CD4-positive, alpha-beta T cell treated with Interleukin-1 beta for 1 hour (primary cell): ENCODE results near the gene RXFP1.
A peak's percentile ranks its signal among the peaks of the same experiment; 100 is the strongest.

Source experiments
- DNase-seq, 2 donors: peaks; one replicate each; pipeline ENCODE4 v3.0.0-alpha.2; 2020 to 2022

The RXFP1 gene

GRCh38 chr4:158521484-158522088 is at the start of gene RXFP1:
TSS of gene RXFP1 (plus strand) at chr4:158521882. CDS start at chr4:158521977, 95 bp downstream.
- no peak for DNase-seq

GRCh38 chr4:158481811-158482210 is 39.9 kb upstream of the RXFP1 start:
- no peak for DNase-seq

- no peak for DNase-seq
Measured at GRCh38 chr4:158484173-158484885, 37.4 kb upstream of the RXFP1 start.

- DNase-seq, result no peak
Measured at GRCh38 chr4:158490629-158491028, 31.1 kb upstream of the RXFP1 start.

- DNase-seq, result no peak
Measured at GRCh38 chr4:158492391-158492790, 29.3 kb upstream of the RXFP1 start.

- DNase-seq, result peak; percentile 8 to 13
Measured at GRCh38 chr4:158496030-158496741, 25.5 kb upstream of the RXFP1 start.

GRCh38 chr4:158500054-158500453 is 21.6 kb upstream of the RXFP1 start:
- no peak for DNase-seq

GRCh38 chr4:158513256-158513655 is 8.4 kb upstream of the RXFP1 start:
- DNase-seq, result no peak

GRCh38 chr4:158519226-158519625 is 2.5 kb upstream of the RXFP1 start:
- DNase-seq, result no peak

- DNase-seq, result no peak
Measured at GRCh38 chr4:158523990-158524535, 2.4 kb downstream of the RXFP1 start.

GRCh38 chr4:158527516-158527915 is 5.8 kb downstream of the RXFP1 start:
- DNase-seq, result no peak

- DNase-seq, result no peak
Measured at GRCh38 chr4:158529505-158529904, 7.8 kb downstream of the RXFP1 start.

- DNase-seq, result no peak
Measured at GRCh38 chr4:158530381-158530780, 8.7 kb downstream of the RXFP1 start.

- DNase-seq, result no peak
Measured at GRCh38 chr4:158530898-158531297, 9.2 kb downstream of the RXFP1 start.

GRCh38 chr4:158532556-158533231 is 11.0 kb downstream of the RXFP1 start:
- no peak for DNase-seq

GRCh38 chr4:158534727-158535126 is 13.0 kb downstream of the RXFP1 start:
- DNase-seq, result no peak

GRCh38 chr4:158535130-158535614 is 13.5 kb downstream of the RXFP1 start:
- DNase-seq, result no peak

GRCh38 chr4:158536833-158537232 is 15.2 kb downstream of the RXFP1 start:
- DNase-seq, result no peak

GRCh38 chr4:158538176-158538575 is 16.5 kb downstream of the RXFP1 start:
- no peak for DNase-seq

- DNase-seq, result no peak
Measured at GRCh38 chr4:158538911-158539310, 17.2 kb downstream of the RXFP1 start.

- DNase-seq, result no peak
Measured at GRCh38 chr4:158540125-158540907, 18.6 kb downstream of the RXFP1 start.

- DNase-seq, result no peak
Measured at GRCh38 chr4:158541506-158541905, 19.8 kb downstream of the RXFP1 start.
